ENCODE measurements around the gene CADM3.

GRCh38 chr1:159161001-159161718, 10.3 kb upstream of the CADM3 start:
- peak; percentile 97 for TF ChIP-seq CTCF (conservative IDR thresholded peaks at IDR 0.05; ENCODE audit: low read length)
- TF ChIP-seq EZH2phosphoT487 (IDR thresholded peaks at IDR 0.05; ENCODE audit: borderline replicate concordance, low read depth, low read length), result no peak

Measured in OCI-LY7 (cell line).